HG03575 (cell line): ENCODE results near the gene IFIT3.
"Not testable (repeated sequence)": the region's sequence is repeated elsewhere in the genome, so short reads cannot be mapped to it uniquely, and the experiment has no call there.

Experiments
- ATAC-seq: cut with Tn5 transposase; IDR thresholded peaks from one replicate; pipeline ENCODE4 v1.9.1; 2021; ENCODE audit not compliant: unreplicated experiment, insufficient number of reproducible peaks, low FRiP score; ENCODE audit errors: extremely low read depth

Gene IFIT3, protein sequence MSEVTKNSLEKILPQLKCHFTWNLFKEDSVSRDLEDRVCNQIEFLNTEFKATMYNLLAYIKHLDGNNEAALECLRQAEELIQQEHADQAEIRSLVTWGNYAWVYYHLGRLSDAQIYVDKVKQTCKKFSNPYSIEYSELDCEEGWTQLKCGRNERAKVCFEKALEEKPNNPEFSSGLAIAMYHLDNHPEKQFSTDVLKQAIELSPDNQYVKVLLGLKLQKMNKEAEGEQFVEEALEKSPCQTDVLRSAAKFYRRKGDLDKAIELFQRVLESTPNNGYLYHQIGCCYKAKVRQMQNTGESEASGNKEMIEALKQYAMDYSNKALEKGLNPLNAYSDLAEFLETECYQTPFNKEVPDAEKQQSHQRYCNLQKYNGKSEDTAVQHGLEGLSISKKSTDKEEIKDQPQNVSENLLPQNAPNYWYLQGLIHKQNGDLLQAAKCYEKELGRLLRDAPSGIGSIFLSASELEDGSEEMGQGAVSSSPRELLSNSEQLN

GRCh38 chr10:89327803-89328441 lies at the start of gene IFIT3:
Gene IFIT3, plus strand, starts transcription at chr10:89327997. Its CDS starts 77 bp downstream, at chr10:89328074.
- ATAC-seq, result no peak

GRCh38 chr10:89278034-89278535 lies 49.7 kb upstream of the IFIT3 start:
- no peak for ATAC-seq

DNA sequence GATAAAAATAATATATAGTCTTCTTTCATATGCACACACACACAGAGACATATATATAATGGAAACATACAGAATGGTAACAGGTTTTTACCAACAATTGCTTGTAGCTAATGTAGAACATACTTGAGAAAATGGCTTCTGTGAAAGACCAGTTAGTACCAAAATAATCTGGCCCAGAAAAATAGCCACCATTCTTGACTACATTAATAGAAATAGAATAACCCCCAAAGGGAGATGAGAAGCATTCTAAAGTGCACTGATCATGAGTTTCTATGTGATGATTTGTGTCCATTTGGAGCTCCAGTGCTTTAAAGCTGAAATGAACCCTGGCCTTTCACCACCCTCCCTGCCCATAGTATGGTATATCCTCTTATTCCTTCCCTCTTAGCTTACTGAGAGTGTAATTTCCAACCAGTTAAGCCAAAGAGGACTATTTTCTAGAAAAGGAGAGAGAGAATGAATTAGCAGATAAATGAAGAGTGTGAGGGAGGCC lies 48.9 kb upstream of the IFIT3 start:
- no peak for ATAC-seq

DNA sequence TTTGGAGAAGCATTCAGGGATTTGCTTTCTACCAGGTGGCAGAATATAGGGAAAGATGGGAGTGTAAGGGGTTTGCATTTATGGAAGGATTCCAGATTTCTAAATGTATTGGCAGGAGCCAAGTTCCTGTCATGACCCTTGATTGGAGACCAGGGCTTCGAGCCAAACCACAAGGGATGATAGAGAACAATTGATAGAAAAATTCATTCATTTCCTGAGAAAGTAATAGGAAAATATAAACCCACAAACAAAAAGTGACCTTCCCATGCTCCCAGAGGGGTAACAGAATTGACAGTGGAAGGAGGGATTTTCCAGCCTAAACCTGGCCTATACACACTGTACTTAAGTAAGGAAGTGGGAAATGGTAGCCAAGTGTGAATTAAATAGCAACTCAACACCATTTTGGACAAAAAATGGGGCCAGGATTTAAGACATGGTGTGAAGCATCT lies 48.4 kb upstream of the IFIT3 start:
- no peak for ATAC-seq

GRCh38 chr10:89280508-89280907 lies 47.3 kb upstream of the IFIT3 start:
- ATAC-seq, result no peak

DNA sequence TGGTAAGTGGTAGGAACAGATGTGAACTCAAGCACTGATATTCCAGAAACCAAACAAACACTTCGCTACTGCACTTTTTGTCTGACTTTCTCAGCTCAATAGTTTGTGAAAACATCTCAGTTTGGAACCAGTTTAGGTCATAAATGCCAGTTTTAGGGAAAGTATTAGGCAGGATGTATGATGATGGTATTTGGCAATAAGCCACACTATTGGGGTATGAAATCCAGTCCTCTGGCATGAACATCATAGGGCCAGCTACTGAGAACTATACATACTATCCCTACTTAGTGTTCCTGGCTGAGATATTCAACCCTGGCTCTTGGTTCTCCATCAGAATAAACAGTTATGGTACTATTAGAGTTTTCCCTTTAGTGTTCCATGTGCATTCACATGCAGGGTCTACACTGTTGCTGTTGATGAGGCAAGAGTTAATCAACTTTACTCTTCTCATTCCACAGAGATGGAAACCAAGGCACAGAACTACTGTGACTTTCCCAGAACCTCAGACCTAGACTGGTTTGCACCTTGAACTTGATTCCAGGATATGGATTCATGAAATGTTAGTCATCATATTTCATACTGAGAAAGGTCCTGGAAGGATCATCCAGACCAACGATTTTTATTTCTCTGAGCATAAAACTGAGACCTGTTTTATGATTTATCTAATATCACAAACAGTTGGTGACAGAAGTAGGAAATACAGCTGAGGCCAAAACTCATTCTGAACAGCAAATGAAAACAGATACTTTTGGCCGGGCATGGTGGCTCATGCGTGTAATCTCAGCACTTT lies 46.0 kb upstream of the IFIT3 start:
- ATAC-seq, result no peak

DNA sequence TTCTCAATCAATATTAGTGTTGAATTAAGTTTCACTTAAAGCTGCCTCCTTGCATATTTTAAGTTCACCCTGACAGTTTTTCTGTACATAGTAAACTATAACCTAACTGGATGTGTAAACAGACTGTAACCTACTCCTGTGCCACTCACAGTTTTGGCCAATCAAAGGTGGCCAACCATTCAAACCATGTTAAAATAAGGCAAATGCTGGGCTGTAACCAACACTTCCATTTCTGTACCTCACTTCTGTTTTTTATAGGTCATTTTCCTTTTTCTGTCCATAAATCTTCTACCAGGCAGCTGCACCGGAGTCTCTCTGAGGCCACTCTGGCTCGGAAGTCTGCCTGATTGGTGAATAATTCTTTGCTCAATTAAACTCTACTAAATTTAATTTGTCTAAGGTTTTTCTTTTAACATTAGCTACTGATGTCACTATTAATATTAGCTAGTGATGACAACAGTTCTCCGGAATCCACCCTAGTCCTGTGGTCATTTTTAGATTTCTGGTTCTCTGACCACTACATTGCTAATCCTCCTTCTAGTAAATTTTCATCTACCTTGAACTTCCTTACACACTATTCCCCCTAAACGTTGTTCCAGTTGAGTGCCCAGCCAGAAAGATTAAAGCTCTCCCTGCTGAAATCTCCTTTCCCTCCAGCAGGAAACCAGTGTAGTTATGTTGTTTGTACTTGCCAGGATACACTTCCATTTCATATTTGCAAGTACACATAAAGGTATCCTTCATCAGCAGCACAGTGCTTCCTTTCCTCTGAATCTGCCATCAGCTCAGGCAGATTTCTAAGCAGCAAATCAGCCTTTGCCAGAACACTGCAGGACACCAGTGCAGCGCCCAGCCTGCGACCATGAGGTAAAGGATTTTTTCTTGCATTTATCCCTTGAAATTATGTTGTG lies 44.5 kb upstream of the IFIT3 start:
- ATAC-seq, result no peak

DNA sequence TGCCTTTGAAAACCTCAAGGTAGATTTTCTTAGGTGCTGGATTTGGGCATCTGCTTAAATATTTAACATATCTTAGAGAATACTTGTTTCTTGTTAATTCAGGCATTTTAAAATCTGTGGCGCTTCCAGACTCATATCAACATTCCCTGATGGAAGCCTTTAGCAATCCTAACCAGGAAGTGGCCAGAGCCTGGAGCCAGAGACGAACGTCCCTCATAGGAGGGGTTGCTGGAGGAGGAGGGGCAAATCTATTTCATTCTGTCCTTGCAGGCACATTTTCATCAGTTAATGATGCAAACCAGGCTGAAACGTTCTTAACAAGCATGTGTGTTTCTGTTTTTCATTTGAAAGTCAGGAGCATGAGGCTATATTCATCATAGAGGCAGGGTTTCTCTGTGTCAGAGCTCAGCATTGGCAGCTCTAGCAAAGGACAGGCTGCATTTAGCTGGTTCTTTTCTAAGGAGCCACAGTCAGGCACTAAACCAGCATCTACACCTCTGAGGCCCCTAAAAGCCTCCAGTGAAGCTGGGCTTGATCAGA lies 43.8 kb upstream of the IFIT3 start:
- ATAC-seq, result no peak

DNA sequence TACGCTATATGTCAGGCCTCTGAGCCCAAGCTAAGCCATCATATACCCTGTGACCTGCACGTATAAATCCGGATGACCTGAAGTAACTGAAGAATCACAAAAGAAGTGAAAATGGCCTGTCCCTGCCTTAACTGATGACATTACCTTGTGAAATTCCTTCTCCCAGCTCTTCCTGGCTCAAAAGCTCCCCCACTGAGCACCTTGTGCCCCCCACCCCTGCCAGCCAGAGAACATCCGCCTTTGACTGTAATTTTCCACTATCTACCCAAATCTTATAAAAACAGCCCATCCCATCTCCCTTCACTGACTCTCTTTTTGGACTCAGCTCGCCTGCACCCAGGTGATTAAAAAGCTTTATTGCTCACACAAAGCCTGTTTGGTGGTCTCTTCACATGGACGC lies 43.1 kb upstream of the IFIT3 start:
- ATAC-seq, result not testable (repeated sequence)

DNA sequence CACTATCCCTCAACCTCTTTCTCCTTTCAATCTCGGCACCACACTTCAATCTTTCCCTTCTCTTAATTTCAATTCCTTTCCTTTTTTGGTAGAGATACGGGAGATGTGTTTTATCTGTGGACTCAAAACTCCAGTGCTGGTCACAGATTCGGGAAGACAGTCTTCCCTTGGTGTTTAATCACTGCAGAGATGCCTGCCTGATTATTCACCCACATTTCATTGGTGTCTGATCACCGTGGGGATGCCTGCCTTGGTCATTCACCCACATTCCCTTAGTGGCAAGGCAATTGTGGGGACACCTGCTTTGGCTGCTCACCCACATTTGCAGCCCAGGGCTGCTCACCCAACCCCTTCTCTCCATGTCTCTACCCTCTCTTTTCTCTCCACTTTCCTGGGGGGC lies 42.5 kb upstream of the IFIT3 start:
- not testable (repeated sequence) for ATAC-seq

GRCh38 chr10:89294721-89295239 lies 33.0 kb upstream of the IFIT3 start:
- no peak for ATAC-seq

GRCh38 chr10:89295597-89295996 lies 32.2 kb upstream of the IFIT3 start:
- no peak for ATAC-seq

DNA sequence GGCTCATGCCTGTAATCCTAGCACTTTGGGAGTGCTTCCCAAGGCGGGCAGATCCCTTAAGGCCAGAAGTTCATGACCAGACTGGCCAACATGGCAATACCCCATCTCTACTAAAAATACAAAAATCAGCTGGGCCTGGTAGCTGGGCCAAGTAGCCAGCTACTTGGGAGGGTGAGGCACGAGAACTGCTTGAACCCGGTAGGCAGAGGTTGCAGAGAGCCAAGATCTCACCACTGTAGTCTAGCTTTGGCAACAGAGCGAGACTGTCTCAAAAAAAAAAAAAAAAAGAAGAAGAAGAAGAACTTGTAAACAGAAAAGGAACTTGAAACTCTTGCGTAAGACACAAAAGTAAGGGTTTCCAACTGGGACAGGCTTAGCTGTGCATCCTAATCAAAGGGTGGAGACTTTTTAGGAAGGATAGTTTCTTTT lies 31.6 kb upstream of the IFIT3 start:
- no peak for ATAC-seq

GRCh38 chr10:89297356-89297755 lies 30.4 kb upstream of the IFIT3 start:
- no peak for ATAC-seq

- no peak for ATAC-seq
Measured at GRCh38 chr10:89297791-89298190, 30.0 kb upstream of the IFIT3 start.

DNA sequence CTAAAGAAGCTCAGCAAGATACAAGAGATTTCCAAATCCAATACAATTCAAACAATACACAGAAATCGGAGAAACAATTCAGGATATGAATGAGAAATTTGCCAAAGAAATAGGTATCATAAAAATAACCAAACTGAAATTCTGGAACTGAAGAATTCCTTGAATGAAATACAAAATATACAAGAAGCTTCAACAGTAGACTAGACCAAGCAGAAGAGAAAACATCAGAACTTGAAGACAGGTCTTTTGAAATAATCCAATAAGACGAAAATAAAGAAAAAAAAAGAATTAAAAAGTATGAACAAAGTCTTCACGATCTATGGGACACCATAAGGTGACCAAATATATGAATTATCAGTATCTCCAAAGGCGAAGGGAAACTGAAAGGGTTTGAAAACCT lies 28.8 kb upstream of the IFIT3 start:
- ATAC-seq, result no peak

- peak; percentile 21 for ATAC-seq
Measured at GRCh38 chr10:89301232-89301631, 26.6 kb upstream of the IFIT3 start.
